GM12878 (cell line): Measurements from ENCODE around the gene PLD5. TPM values are rescaled to one million over a fixed set of nuclear protein-coding genes. Genes with fewer than 3 reads are reported as not detected.
"Not testable (repeated sequence)": the region's sequence is repeated elsewhere in the genome, so short reads cannot be mapped to it uniquely, and the experiment has no call there.

Experiments used
- ATAC-seq: fragments of 200-7000 bp; cut with Tn5 transposase; 3 replicates; pipeline ENCODE4 v1.9.1; 2020; ENCODE audit warnings: mild to moderate bottlenecking, moderate library complexity
- BruUV-seq: library from RNA; stranded (reverse); fragments of 400-500 nt; replicated peaks from 2 replicates; lab custom pipeline; 2021; lab: Mats Ljungman, UMichigan
- CTCF ChIA-PET: fragments of 300-600 bp; sonication (Branson Sonifier 250); formaldehyde crosslinking; extraction: SDS; loops from one replicate; lab custom pipeline; 2021; ENCODE audit warnings: inconsistent platforms; lab: Yijun Ruan, JAX
- POLR2A ChIA-PET: fragments of 350-600 bp; formaldehyde crosslinking; extraction: SDS; loops from one replicate; lab custom pipeline; 2021; ENCODE audit warnings: inconsistent platforms; lab: Charles Lee
- RAD21 ChIA-PET: fragments of 300-600 bp; sonication (Branson Sonifier 250); formaldehyde crosslinking; loops from one replicate; lab custom pipeline; 2023; ENCODE audit warnings: antibody characterized with exemption; ENCODE audit not compliant: unreplicated experiment; lab: Charles Lee
- SMC1A ChIA-PET: fragments of 300-600 bp; sonication (Branson Sonifier 250); formaldehyde crosslinking; loops from one replicate; lab custom pipeline; 2023; ENCODE audit not compliant: unreplicated experiment, uncharacterized antibody; lab: Charles Lee
- DNase-seq: peaks from one replicate; pipeline ENCODE4 v3.0.0-alpha.2; 2011; ENCODE audit warnings: low read depth, low spot score
- FAIRE-seq: peaks from 3 replicates; lab custom pipeline; 2011; peaks lifted over from hg19 to GRCh38; lab: Jason Lieb, UNC
- H2AFZ ChIP-seq: 2 replicates; pipeline ENCODE4 v1.6.0; 2011; ENCODE audit warnings: low read depth, low read length, control low read depth; ENCODE audit not compliant: control insufficient read depth
- H3K27ac ChIP-seq: 2 replicates; pipeline ENCODE4 v1.5.1; 2011; ENCODE audit warnings: control low read depth; ENCODE audit not compliant: control insufficient read depth, insufficient read depth
- H3K27me3 ChIP-seq, 2 experiments: replicated peaks in 1 of 2; 2 replicates each; pipeline versions ENCODE4 v1.6.0 to v1.6.1; 2011; ENCODE audit warnings: low read length in 1 of 2; ENCODE audit not compliant: control insufficient read depth in 2 of 2, insufficient read depth in 2 of 2
- H3K36me3 ChIP-seq, 2 experiments: 2 replicates each; pipeline ENCODE4 v1.5.1; 2011; ENCODE audit warnings: low read length in 1 of 2; ENCODE audit not compliant: control insufficient read depth in 2 of 2, insufficient read depth in 2 of 2
- H3K4me1 ChIP-seq: 2 replicates; pipeline ENCODE4 v1.6.1; 2011; ENCODE audit warnings: mild to moderate bottlenecking, low read length, moderate library complexity, mixed read lengths; ENCODE audit not compliant: control insufficient read depth, insufficient read depth
- H3K4me2 ChIP-seq: 2 replicates; pipeline ENCODE4 v1.6.0; 2011; ENCODE audit warnings: control low read depth; ENCODE audit not compliant: control insufficient read depth, insufficient read depth
- H3K4me3 ChIP-seq: fragments of 200-600 bp; sonication (generic); 2 replicates; pipeline ENCODE4 v1.5.1; 2016
- H3K79me2 ChIP-seq: 2 replicates; pipeline ENCODE4 v1.6.0; 2011; ENCODE audit warnings: low read length; ENCODE audit not compliant: control insufficient read depth, insufficient read depth
- H3K9ac ChIP-seq: 2 replicates; pipeline ENCODE4 v1.8.0; 2011; ENCODE audit warnings: low read length, control low read depth, mixed read lengths; ENCODE audit not compliant: control insufficient read depth, insufficient read depth
- H3K9me3 ChIP-seq: replicated peaks from 3 replicates; pipeline ENCODE4 v1.5.1; 2011; ENCODE audit warnings: mild to moderate bottlenecking, low read length; ENCODE audit not compliant: control insufficient read depth, insufficient read depth
- H4K20me1 ChIP-seq: 2 replicates; pipeline ENCODE4 v1.6.0; 2011; ENCODE audit not compliant: control insufficient read depth, insufficient read depth
- CHD4 ChIP-seq: fragments of 200-600 bp; sonication (generic); IDR thresholded peaks from 2 replicates; pipeline ENCODE4 v1.6.1; 2016; ENCODE audit warnings: mild to moderate bottlenecking
- SPI1 ChIP-seq: IDR thresholded peaks from 2 replicates; pipeline ENCODE4 v1.6.1; 2011; ENCODE audit warnings: low read depth, mild to moderate bottlenecking, low read length, moderate library complexity, borderline replicate concordance; ENCODE audit not compliant: insufficient read depth
- ZNF207 ChIP-seq: fragments of 450-650 bp; IDR thresholded peaks from 2 replicates; pipeline ENCODE4 v1.6.1; 2014; ENCODE audit warnings: antibody characterized with exemption, mild to moderate bottlenecking, borderline replicate concordance
- WGBS: methylation state at CpG from one replicate; pipeline ENCODE4 v1.1.6; 2016; ENCODE audit warnings: low lambda C conversion rate; ENCODE audit not compliant: insufficient replicate concordance, insufficient coverage; ENCODE audit errors: missing lambda C conversion rate; 5-methylcytosine and 5-hydroxymethylcytosine counted together
- in situ Hi-C: fragments of 300-500 bp; cut with MboI; formaldehyde crosslinking; loops from 9 replicates; pipeline ENCODE4 v1.14.3; 2018; ENCODE audit warnings: mixed read lengths
- intact Hi-C: fragments of 100-400 bp; cut with micrococcal nuclease; formaldehyde crosslinking; loops from one replicate; pipeline ENCODE4 v1.14.2; 2022; ENCODE audit not compliant: unreplicated experiment
- polyA plus RNA-seq, 11 experiments: library from polyadenylated mRNA; depleted of rRNA in 4 of 11; unstranded in 6 of 11; stranded (reverse) in 5 of 11; fragments of >200 nt; fragmentation: Nextera tagmentation in 4 of 11; fragmentation: Illumina TruSeq in 1 of 11; extraction: Ambion mirVana in 4 of 11; extraction: Trizol in 1 of 11; gene quantifications; 1 replicate in 1 of 11; 2 replicates in 10 of 11; pipeline versions ENCODE4 v1.2.1 to v1.2.3, GENCODE V29; 2011 to 2016; ENCODE audit warnings: inconsistent platforms in 2 of 11, missing spikeins in 2 of 11, low read depth in 1 of 11
- total RNA-seq, 4 experiments: library from RNA; depleted of rRNA in 3 of 4; stranded (reverse); fragments of >200 nt in 3 of 4; fragmentation: Illumina TruSeq in 1 of 4; extraction: Trizol in 1 of 4; gene quantifications; 2 replicates each; pipeline versions ENCODE4 v1.2.1 to v1.2.3, GENCODE V29; 2013 to 2021
- TF ChIP-seq, protein P1 (sequence below): fragments of 450-650 bp; IDR thresholded peaks from 2 replicates; pipeline ENCODE4 v1.6.1; 2016; ENCODE audit warnings: mild to moderate bottlenecking

PLD5 gene
- total and polyA plus RNA-seq, 10 of the 15 experiments (the other 5 are each of a cell fraction or from before 2014, with no cell fraction given): not detected

DNA sequence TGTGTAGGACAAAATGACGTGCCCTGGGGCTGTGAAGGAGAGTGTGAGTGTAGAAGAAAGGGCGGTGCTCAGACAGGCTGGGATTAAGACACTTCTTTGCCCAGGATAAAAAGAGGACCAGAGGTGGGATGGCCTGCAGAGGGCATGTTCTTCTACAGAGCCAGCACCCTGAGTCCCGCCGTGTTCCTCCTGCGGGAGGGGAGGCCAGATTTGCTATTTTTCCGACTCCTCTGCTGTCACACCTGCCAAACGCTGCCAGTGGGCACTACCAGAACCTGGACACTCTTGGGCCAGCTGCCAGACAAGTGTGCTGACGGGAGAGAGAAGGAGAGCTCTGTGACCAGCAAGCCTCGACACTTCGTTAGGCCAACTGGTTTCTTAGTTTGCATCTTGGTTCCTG, 206.4 kb downstream of the PLD5 start:
- 25% methylated on average over 10 of the region's 10 CpGs for WGBS
- Histone ChIP-seq H3K4me2 (no peak overlapping the region), H3K4me1 (no peaks in the 10 kb centered on the region), H4K20me1 (no peaks in the 10 kb centered on the region), H3K4me3 (no peak overlapping the region), H3K27me3 (no peaks in the 10 kb centered on the region), H3K9ac (no peak overlapping the region), H3K9me3 (no peaks in the 10 kb centered on the region), H3K79me2 (no peaks in the 10 kb centered on the region), H3K27ac (no peak overlapping the region), H2AFZ (no peak overlapping the region), H3K36me3 (no peaks in the 10 kb centered on the region)
- in situ Hi-C loops (no loop called here), intact Hi-C loops (no loop called here)
- SMC1A ChIA-PET: no interaction called here
- no TSS peak for BruUV-seq
- TF ChIP-seq ZNF207: no peak
- no peak for TF ChIP-seq CHD4
- TF ChIP-seq, protein P1, sequence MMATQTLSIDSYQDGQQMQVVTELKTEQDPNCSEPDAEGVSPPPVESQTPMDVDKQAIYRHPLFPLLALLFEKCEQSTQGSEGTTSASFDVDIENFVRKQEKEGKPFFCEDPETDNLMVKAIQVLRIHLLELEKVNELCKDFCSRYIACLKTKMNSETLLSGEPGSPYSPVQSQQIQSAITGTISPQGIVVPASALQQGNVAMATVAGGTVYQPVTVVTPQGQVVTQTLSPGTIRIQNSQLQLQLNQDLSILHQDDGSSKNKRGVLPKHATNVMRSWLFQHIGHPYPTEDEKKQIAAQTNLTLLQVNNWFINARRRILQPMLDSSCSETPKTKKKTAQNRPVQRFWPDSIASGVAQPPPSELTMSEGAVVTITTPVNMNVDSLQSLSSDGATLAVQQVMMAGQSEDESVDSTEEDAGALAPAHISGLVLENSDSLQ: no peak
- TF ChIP-seq SPI1: no peak
- FAIRE-seq (no peak), ATAC-seq (no peak), DNase-seq (no peak)
- RAD21 ChIA-PET: no interaction called here
- POLR2A ChIA-PET: no interaction called here
- CTCF ChIA-PET: no interaction called here

DNA sequence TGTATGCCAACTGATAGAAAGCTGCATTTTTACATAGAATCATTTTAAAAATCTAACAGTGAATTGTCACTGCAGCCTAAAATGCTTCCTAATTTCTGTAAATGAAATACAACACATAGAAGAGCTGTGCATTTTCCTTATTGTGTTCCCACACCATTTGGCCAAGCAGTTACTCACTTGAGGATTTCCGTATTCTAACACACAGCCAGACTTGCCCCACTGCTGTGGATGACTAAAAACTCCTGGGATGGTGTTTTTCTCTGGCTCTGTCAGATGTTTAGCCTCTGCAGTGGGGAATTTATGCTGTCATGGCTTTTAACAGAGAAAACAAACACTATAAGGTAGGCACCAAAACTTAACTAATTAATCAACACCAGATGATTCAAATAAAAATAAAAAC, 209.6 kb downstream of the PLD5 start:
- H3K79me2 ChIP-seq, ATAC-seq, H3K27ac ChIP-seq, H3K4me2 ChIP-seq, DNase-seq, SMC1A ChIA-PET, FAIRE-seq, in situ Hi-C loops, H3K4me1 ChIP-seq, BruUV-seq, H3K27me3 ChIP-seq, H3K4me3 ChIP-seq, POLR2A ChIA-PET, H2AFZ ChIP-seq, H4K20me1 ChIP-seq, H3K36me3 ChIP-seq, H3K9ac ChIP-seq, RAD21 ChIA-PET, intact Hi-C loops, H3K9me3 ChIP-seq: not testable (repeated sequence)
- CTCF ChIA-PET: interaction anchor here (0.6 kb wide), 1 partner anchor 50 kb away, joined by 3 read pairs; no protein-coding TSS in a partner anchor
- 0% methylated on average over 1 of the region's 1 CpG for WGBS

DNA sequence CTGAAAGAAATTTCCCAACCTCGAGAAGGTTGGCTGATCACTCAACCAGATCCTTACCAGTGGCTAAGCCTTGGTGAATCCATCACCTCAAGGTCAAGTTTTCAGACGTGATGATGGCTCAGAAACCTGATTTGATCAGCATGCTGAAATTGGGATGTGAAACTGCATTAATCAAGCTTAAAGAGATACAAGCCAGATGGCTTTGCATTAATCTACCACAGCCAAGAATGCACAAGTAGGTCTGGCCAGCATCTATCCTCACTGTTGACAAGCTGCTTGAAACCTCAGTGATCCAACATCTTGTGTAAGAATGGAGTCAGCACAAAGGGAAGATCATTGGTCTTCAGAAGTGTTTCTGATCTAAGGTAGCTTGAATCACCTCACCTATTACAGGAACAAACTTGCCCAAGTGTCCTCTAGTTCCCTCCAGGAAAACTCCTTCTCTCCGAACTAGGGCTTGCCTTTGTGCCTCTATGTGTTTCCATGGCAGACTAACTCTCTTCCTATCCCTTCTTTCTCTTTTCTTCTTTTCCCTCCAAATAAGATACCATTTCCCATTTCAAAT, 210.3 kb downstream of the PLD5 start:
- H3K4me1 ChIP-seq, BruUV-seq, H3K27me3 ChIP-seq, intact Hi-C loops, in situ Hi-C loops, H3K9me3 ChIP-seq, H3K9ac ChIP-seq, RAD21 ChIA-PET, H3K4me3 ChIP-seq, H3K4me2 ChIP-seq, DNase-seq, H3K27ac ChIP-seq, SMC1A ChIA-PET, H3K36me3 ChIP-seq, H4K20me1 ChIP-seq, H3K79me2 ChIP-seq, POLR2A ChIA-PET, FAIRE-seq, H2AFZ ChIP-seq: not testable (repeated sequence)
- WGBS: 15% methylated on average over 3 of the region's 3 CpGs
- CTCF ChIA-PET: interaction anchor here (0.6 kb wide), 1 partner anchor 50 kb away, joined by 3 read pairs; no protein-coding TSS in a partner anchor
- peak; percentile 36; the same call in 2 of the 3 replicates for ATAC-seq
